ENCODE data around the gene LRGUK.

LRGUK gene

DNA sequence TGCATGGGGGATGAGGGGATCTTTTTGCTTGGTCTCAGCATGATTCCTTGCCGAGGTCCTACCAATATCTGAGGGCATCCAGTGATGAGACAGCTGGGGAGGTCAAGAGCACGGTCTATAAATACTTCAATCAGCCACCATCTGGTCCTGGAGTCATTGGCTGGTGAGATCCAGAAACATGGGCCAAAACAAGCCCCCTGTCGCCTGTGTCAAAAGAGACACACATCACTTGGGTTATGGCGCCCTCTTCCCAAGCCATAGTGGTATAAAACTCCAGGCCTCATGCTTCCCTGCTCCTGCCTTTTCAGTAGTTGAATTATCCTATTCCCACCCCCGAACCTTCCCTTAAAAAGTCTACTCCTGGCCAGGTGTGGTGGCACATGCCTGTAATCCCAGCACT lies 128.7 kb downstream of the LRGUK start:
- Histone ChIP-seq H3K36me3 (ENCODE audit: control insufficient read depth in 2 of 2, insufficient read depth in 1 of 2, low read length in 2 of 2) (no peaks in the 10 kb centered on the region), H3K4me1 (ENCODE audit: control insufficient read depth, insufficient read depth, low read length) (no peaks in the 10 kb centered on the region), H3K9me3 (ENCODE audit: control insufficient read depth, insufficient read depth, low read depth, low read length) (no peaks in the 10 kb centered on the region), H3K27ac (ENCODE audit: extremely low read depth, low read depth, low read length) (no peak overlapping the region), H3K4me3 (ENCODE audit: low read depth, low read length) (no peak overlapping the region)
- TF ChIP-seq SCRT1 (tag by site-specific recombination; IDR thresholded peaks at IDR 0.05; ENCODE audit: borderline replicate concordance) (no peak), ZNF311 (tag by site-specific recombination; IDR thresholded peaks at IDR 0.05; ENCODE audit: borderline replicate concordance) (no peak), ZNF221 (tag by site-specific recombination; IDR thresholded peaks at IDR 0.05; ENCODE audit: borderline replicate concordance) (no peak), MEIS1 (CRISPR knock-in tag; IDR thresholded peaks at IDR 0.05; ENCODE audit: borderline replicate concordance) (no peak), ZNF530 (tag by site-specific recombination; IDR thresholded peaks at IDR 0.05; ENCODE audit: low read depth) (no peak), ZNF324 (tag by site-specific recombination; IDR thresholded peaks at IDR 0.05) (no peak), KLF17 (tag by site-specific recombination; IDR thresholded peaks at IDR 0.05) (no peak), ZNF10 (tag by site-specific recombination; IDR thresholded peaks at IDR 0.05) (no peak), ELK4 (IDR thresholded peaks at IDR 0.05; ENCODE audit: borderline replicate concordance, low read depth, low read length) (no peak), ZNF37A (tag by site-specific recombination; IDR thresholded peaks at IDR 0.05) (no peak), TRIM28 (IDR thresholded peaks at IDR 0.05; ENCODE audit: borderline replicate concordance, low read length) (no peak), KLF1 (tag by site-specific recombination; IDR thresholded peaks at IDR 0.05) (no peak), ZNF202 (tag by site-specific recombination; IDR thresholded peaks at IDR 0.05; ENCODE audit: borderline replicate concordance) (no peak), KLF9 (tag by site-specific recombination; IDR thresholded peaks at IDR 0.05; ENCODE audit: low read depth) (no peak), ZXDB (tag by site-specific recombination; IDR thresholded peaks at IDR 0.05) (no peak)
- TF ChIP-seq, protein P1, sequence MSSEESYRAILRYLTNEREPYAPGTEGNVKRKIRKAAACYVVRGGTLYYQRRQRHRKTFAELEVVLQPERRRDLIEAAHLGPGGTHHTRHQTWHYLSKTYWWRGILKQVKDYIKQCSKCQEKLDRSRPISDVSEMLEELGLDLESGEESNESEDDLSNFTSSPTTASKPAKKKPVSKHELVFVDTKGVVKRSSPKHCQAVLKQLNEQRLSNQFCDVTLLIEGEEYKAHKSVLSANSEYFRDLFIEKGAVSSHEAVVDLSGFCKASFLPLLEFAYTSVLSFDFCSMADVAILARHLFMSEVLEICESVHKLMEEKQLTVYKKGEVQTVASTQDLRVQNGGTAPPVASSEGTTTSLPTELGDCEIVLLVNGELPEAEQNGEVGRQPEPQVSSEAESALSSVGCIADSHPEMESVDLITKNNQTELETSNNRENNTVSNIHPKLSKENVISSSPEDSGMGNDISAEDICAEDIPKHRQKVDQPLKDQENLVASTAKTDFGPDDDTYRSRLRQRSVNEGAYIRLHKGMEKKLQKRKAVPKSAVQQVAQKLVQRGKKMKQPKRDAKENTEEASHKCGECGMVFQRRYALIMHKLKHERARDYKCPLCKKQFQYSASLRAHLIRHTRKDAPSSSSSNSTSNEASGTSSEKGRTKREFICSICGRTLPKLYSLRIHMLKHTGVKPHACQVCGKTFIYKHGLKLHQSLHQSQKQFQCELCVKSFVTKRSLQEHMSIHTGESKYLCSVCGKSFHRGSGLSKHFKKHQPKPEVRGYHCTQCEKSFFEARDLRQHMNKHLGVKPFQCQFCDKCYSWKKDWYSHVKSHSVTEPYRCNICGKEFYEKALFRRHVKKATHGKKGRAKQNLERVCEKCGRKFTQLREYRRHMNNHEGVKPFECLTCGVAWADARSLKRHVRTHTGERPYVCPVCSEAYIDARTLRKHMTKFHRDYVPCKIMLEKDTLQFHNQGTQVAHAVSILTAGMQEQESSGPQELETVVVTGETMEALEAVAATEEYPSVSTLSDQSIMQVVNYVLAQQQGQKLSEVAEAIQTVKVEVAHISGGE (tag by site-specific recombination; conservative IDR thresholded peaks at IDR 0.05; ENCODE audit: low read depth) = no peak
- TF ChIP-seq, protein P2, sequence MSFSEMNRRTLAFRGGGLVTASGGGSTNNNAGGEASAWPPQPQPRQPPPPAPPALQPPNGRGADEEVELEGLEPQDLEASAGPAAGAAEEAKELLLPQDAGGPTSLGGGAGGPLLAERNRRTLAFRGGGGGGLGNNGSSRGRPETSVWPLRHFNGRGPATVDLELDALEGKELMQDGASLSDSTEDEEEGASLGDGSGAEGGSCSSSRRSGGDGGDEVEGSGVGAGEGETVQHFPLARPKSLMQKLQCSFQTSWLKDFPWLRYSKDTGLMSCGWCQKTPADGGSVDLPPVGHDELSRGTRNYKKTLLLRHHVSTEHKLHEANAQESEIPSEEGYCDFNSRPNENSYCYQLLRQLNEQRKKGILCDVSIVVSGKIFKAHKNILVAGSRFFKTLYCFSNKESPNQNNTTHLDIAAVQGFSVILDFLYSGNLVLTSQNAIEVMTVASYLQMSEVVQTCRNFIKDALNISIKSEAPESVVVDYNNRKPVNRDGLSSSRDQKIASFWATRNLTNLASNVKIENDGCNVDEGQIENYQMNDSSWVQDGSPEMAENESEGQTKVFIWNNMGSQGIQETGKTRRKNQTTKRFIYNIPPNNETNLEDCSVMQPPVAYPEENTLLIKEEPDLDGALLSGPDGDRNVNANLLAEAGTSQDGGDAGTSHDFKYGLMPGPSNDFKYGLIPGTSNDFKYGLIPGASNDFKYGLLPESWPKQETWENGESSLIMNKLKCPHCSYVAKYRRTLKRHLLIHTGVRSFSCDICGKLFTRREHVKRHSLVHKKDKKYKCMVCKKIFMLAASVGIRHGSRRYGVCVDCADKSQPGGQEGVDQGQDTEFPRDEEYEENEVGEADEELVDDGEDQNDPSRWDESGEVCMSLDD (tag by site-specific recombination; IDR thresholded peaks at IDR 0.05) = no peak
- TF ChIP-seq, protein P3, sequence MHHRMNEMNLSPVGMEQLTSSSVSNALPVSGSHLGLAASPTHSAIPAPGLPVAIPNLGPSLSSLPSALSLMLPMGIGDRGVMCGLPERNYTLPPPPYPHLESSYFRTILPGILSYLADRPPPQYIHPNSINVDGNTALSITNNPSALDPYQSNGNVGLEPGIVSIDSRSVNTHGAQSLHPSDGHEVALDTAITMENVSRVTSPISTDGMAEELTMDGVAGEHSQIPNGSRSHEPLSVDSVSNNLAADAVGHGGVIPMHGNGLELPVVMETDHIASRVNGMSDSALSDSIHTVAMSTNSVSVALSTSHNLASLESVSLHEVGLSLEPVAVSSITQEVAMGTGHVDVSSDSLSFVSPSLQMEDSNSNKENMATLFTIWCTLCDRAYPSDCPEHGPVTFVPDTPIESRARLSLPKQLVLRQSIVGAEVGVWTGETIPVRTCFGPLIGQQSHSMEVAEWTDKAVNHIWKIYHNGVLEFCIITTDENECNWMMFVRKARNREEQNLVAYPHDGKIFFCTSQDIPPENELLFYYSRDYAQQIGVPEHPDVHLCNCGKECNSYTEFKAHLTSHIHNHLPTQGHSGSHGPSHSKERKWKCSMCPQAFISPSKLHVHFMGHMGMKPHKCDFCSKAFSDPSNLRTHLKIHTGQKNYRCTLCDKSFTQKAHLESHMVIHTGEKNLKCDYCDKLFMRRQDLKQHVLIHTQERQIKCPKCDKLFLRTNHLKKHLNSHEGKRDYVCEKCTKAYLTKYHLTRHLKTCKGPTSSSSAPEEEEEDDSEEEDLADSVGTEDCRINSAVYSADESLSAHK (tag by site-specific recombination; IDR thresholded peaks at IDR 0.05) = no peak
- CTCF ChIA-PET = interaction anchor here (0.6 to 0.9 kb wide), 3 partner anchors 14 to 177 kb away, joined by 3 to 5 read pairs (median 3); no protein-coding TSS in a partner anchor
- POLR2A ChIA-PET = no interaction called here

Measured in HEK293 (cell line).